NCI-H2081 treated with DMSO at 0.1 percent for 48 hours (cell line): Measurements from ENCODE around the gene REEP2.
"Not testable (repeated sequence)": the region's sequence is repeated elsewhere in the genome, so short reads cannot be mapped to it uniquely, and the experiment has no call there.

Experiments
- DNase-seq: peaks from one replicate; lab custom pipeline; 2025; lab: John Stamatoyannopoulos, UW

REEP2 gene

DNA sequence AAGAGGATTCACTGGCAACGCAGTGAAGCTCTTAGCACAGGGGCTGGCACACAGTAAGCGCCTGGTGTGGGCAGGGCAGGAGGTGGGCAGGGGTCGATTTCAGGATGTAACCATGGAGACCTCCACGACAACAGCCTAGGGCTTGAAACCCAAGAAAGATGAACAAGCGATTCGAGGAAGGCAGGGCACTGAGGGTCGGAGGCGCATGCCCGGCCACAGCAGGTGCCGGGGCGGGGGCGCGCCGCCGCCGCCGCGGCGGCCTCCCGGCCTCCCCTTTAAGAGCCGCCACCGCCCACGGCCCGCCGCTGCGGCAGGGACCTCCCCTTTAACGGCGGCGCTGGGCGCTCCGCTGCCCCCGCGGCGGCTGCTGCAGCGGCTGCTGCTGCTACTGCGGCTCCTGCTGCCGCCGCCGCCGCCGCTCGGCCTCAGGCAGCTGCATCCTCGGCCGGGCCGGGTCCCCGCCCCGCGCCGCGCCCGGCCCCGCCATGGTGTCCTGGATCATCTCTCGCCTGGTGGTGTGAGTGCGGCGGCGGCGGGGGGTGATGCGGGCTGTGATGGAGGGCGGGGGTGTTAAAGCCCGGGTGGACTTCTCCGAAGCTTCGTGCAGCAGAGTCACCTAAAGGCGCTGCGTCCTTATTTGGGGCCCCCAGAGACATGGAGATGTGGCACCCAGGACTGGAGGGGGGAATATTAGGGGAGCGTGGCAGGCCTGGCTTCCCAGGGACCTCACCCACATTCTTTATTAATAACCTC lies at the start of gene REEP2:
Gene REEP2 (plus strand): TSS at position 334 of the 753 bp plus-strand sequence. CDS start 152 bp downstream, at position 486.
- DNase-seq: no peak

DNA sequence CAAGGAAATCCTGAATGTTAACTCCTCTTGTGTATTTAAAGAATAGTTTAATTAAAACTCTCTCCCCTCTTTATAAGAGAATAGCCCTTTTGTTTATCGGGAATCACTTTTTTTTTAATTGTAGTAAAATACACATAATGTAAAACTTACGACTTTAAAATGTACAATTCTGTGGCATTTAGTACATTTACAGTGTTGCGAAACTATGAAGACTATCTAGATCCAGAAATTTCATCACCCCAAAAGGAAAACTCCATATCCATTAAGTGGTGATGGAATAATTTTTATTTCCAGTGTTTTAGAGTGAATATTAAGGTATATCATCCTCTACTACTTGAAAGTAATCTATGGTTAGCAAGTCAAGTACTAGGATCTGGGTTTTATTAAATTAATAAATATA lies 49.5 kb upstream of the REEP2 start:
- no peak for DNase-seq

DNA sequence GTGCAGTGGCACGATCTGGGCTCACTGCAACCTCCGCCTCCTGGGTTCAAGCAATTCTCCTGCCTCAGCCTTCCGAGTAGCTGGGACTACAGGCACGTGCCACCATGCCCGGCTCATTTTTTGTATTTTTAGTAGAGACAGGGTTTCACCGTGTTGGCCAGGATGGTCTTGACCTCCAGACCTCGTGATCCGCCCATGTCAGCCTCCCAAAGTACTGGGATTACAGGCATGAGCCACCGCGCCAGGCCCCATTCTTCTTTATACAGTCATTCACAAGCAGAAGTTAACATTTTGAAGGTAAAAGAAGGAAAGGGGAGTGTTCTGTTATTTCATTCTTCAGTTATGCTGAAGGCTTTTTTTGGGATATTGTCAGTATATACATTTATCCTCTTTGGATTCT lies 48.9 kb upstream of the REEP2 start:
- DNase-seq: not testable (repeated sequence)

DNA sequence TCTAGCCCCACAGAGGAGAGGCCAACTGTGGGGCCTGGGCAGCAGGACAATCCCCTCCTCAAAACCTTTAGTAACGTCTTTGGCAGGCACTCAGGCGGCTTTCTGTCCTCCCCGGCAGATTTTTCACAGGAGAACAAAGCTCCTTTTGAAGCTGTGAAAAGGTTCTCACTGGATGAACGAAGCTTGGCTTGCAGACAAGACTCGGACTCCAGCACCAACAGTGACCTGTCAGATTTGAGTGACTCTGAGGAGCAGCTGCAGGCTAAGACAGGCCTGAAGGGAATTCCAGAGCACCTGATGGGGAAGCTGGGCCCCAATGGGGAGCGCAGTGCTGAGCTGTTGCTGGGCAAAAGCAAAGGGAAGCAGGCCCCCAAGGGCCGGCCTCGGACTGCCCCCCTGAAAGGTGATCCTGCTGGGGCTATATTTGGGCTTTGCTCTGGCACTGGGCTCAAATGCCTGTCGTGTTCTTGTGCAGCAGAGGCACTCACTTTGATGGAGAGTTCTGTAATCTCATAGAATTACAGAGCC lies 46.9 kb upstream of the REEP2 start:
- DNase-seq: no peak

- DNase-seq: no peak
Observed at GRCh38 chr5:138402640-138403039, 36.2 kb upstream of the REEP2 start.

DNA sequence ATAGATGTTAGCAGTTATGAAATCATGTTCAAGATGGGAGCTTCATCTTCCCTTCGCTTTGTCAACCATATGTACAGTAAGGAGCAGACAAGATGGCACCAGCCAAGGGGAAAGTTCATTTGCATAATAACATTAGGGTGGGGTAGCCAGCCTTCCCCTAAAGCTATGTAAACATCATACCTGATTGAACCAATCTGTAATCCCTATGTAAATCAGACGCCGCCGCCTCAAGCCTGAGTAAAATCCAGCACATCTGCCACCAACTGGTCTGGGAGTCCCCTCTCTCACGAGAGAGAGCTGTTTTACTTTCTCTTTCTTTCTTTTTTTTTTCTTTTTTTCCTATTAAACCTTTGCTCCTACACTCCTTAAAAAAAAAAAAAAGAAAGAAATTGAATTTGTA lies 30.8 kb upstream of the REEP2 start:
- no peak for DNase-seq

GRCh38 chr5:138410996-138411640 lies 27.7 kb upstream of the REEP2 start:
- DNase-seq: not testable (repeated sequence)

GRCh38 chr5:138418444-138418843 lies 20.4 kb upstream of the REEP2 start:
- DNase-seq: no peak

GRCh38 chr5:138425079-138425478 lies 13.8 kb upstream of the REEP2 start:
- DNase-seq: no peak

- DNase-seq: no peak
Observed at GRCh38 chr5:138435943-138436342, 2.9 kb upstream of the REEP2 start.

- DNase-seq: no peak
Observed at GRCh38 chr5:138438003-138438723, 694 bp upstream of the REEP2 start.

- DNase-seq: no peak
Observed at GRCh38 chr5:138439477-138440158, 761 bp downstream of the REEP2 start.

DNA sequence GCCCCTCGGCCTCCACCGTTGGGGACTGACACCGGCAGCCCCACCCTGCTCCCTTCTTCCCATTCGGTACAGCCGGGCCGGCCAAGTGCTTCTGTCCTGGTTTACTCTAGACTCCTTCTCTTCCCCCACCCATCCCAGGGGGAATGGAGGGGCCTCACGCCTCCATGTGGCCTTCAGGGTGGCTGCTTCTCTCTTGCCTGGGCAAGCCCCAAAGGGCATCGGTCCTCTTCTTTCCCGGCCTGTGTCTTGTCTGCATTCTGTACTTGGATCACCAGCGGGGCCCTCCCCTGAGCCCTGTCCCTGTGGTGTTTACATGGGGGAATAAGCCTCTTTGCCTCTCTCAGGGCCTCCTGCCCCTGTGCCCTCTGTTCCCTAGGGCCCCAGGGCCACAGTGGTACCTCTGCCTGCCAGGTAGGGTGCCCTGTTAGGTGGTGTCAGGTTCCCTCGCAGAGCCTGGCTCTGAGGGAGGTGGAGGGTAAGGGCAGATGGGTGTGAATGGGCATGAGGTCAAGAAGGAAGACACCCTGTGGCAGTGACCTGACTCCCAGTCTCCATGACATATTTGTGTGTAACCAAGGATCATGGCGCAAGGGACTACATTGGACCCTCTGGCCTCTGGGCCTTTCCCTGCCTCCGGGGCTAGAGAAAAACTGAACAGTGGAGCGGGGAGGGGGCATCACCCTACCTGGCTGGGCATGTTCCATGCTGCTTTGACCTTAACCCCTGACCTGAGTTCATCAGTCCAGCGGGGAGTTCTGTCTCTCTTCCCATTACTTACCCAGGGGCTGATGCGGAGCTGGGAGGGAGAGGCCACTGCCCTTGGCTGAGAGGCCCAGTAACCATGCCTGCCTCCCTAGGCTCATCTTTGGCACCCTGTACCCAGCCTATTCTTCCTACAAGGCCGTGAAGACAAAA lies 1.6 kb downstream of the REEP2 start:
- no peak for DNase-seq

- DNase-seq: no peak
Observed at GRCh38 chr5:138441221-138441620, 2.4 kb downstream of the REEP2 start.

GRCh38 chr5:138444078-138444773 lies 5.4 kb downstream of the REEP2 start:
- DNase-seq: no peak

DNA sequence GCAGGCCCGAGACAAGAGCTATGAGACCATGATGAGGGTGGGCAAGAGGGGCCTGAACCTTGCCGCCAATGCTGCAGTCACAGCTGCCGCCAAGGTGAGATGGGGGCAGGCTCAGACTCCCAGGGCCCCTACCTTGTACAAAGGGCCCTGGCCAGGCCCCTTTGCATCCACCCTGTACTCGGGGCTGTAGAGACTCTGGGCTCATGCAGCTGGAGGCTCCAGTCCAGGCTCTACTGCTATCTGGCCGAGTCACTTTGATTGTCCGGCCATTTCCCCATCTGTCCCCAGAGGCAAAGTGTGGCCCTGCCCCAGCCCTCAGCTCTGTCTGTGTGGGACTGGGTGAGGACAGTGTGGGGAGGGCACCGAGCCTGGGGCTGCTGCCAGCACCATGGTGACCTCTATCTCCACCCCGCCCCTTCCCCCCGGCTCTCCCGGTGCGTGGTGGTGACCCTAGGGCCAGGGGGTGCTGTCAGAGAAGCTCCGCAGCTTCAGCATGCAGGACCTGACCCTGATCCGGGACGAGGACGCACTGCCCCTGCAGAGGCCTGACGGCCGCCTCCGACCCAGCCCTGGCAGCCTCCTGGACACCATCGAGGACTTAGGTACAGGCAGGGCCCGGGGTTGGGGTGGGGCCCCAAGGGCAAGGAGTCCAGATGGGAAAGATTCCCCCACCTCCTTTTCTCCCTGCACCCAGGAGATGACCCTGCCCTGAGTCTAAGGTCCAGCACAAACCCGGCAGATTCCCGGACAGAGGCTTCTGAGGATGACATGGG lies 6.1 kb downstream of the REEP2 start:
- DNase-seq: no peak

DNA sequence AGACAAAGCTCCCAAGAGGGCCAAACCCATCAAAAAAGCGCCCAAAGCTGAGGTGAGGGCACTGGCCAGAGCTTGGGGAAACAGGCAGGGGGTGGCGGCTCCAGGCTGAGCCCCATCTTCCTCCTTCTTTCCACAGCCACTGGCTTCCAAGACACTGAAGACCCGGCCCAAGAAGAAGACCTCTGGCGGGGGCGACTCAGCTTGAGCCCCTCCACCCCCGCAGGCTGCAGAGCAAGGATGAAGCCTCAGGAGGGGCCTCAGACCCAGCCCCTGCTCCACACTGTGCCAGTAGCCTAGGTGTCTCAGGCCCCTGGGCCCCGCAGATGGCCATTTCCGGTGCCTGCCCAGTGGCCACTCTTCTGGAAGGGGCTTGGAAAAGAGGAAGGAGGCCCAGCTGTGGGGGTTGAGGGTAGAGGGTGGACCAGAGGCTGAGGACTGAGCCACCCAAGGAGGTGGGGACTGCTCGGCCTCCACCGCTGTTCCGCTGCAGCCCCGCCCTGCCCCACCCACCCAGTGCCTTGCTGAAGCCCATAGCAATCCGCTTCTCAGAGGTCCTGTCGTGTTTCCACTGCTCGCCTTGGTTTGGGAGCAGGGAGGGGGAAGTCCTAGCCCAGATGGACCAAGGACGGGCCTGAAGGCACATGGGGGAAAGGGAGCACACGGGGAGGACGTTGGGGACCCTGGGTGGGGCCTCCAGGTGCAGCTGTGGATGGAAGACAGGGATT lies 6.9 kb downstream of the REEP2 start:
- DNase-seq: no peak

- no peak for DNase-seq
Observed at GRCh38 chr5:138448070-138448469, 9.2 kb downstream of the REEP2 start.
